Stimulated activated effector memory CD8-positive, alpha-beta T cell treated with anti-CD3 and anti-CD28 coated beads, Interleukin-12 subunit alpha, Interleukin-12 subunit beta, amount 100 ng/mL, for 72 hours (primary cell): ENCODE results near the gene FFAR4.

Experiments used
- ATAC-seq: fragments of 150-1000 bp; cut with Tn5 transposase; 2 replicates; pipeline ENCODE4 v1.10.0; 2021
- DNase-seq, 2 donors: peaks; one replicate each; pipeline ENCODE4 v3.0.0; 2021 to 2022; ENCODE audit warnings: low spot score in 2 of 2
- H3K27ac Mint-ChIP-seq: one replicate; pipeline ENCODE4 v1.8.0; 2022; ENCODE audit warnings: mild to moderate bottlenecking, mixed read lengths
- H3K36me3 Mint-ChIP-seq: one replicate; pipeline ENCODE4 v1.8.0; 2022; ENCODE audit warnings: mild to moderate bottlenecking, mixed read lengths
- H3K4me1 Mint-ChIP-seq: one replicate; pipeline ENCODE4 v1.8.0; 2022; ENCODE audit warnings: mixed read lengths
- H3K4me3 Mint-ChIP-seq: one replicate; pipeline ENCODE4 v1.8.0; 2022; ENCODE audit warnings: mild to moderate bottlenecking, mixed read lengths
- H3K9me3 Mint-ChIP-seq: one replicate; pipeline ENCODE4 v1.8.0; 2022; ENCODE audit warnings: mixed read lengths

The FFAR4 gene

DNA sequence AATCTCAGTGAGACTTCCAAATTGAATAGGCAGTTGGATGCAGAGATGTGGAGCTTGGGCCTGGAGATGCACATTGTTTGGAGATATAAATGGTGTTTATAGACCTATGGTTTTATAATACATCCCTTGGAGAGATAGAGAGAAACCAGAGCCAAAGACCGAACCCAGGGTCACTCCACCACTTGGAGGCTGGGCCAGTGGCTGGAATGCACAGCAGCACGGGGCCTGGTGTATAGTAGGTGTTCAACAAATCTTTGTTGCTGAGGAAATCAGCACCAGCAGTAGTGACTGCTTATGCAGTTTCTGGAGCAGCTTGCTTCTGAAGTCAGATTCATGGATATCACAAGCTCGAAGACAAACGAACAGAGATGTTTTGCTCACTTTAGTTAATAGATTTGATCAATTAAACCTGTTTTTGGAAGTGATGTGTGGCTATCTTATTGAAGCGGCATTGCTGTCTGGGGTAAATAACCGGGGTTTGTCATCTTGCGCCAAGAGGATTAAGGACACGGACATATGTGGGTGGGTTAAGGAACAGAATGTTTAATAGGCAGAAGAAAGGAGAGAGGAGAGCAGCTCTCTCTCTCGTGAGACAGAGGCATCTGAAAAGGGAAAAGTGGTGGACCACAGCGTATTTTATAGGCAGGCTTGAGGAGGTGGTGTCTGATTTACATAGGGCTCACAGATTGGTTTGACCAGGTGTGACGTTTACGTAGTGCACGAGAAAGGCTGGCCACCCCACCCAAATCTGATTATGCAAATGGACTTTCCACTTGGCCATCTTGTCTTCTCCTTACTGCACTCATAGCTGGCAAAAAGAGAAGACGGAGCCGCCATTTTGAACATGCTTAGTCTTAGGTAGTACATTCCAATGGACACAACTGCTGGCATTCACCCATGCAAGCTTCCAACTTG lies 23.4 kb downstream of the FFAR4 start:
- ATAC-seq (no peak), DNase-seq (no peak)
- H3K36me3 Mint-ChIP-seq = no peaks in the 10 kb centered on the region
- no peaks in the 10 kb centered on the region for H3K4me1 Mint-ChIP-seq
- H3K4me3 Mint-ChIP-seq = no peak overlapping the region
- H3K27ac Mint-ChIP-seq = no peak overlapping the region
- no peaks in the 10 kb centered on the region for H3K9me3 Mint-ChIP-seq

GRCh38 chr10:93590638-93591037 lies 24.2 kb downstream of the FFAR4 start:
- H3K36me3 Mint-ChIP-seq = no peaks in the 10 kb centered on the region
- ATAC-seq (no peak), DNase-seq (no peak)
- H3K4me3 Mint-ChIP-seq = no peak overlapping the region
- H3K27ac Mint-ChIP-seq = no peak overlapping the region
- no peaks in the 10 kb centered on the region for H3K4me1 Mint-ChIP-seq
- no peaks in the 10 kb centered on the region for H3K9me3 Mint-ChIP-seq

DNA sequence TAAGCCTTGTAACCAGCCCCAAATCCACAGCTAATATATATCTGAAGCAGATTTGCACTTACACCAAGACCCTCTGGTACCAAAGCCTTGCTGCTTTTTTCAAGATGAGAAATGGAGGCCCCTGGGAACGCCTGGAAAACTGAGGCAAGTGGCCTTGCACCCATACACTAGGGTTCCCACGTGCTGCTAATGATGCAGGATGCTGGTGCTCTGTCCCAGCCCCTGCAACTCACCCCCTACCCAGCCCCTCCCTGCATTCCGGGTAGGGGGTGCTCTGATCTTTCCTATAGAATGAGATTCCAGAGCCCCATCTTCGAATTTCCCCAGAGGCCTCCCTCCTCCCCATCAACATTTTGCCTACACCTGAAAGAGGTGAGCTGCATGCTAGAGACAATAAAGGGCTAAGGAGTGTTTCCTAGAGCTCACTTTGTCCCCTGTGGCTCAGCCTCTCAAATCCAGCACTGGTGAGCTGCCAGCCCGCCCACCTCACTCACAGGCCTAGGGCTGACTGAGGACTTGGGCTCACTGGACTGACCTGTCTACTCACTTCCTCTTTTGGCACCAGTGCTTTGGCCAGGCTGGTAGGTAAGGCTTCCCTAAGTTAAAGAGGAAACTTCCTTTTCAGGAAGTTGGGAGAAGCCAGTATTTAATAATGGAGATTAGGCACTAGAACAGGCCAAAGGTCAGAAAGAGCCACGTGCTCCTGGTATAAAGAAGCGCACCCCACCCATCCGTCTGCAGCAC lies 24.8 kb downstream of the FFAR4 start:
- DNase-seq = no peak
- Mint-ChIP-seq H3K27ac (no peak overlapping the region), H3K36me3 (no peaks in the 10 kb centered on the region), H3K9me3 (no peaks in the 10 kb centered on the region), H3K4me1 (no peaks in the 10 kb centered on the region), H3K4me3 (no peak overlapping the region)
- no peak for ATAC-seq

DNA sequence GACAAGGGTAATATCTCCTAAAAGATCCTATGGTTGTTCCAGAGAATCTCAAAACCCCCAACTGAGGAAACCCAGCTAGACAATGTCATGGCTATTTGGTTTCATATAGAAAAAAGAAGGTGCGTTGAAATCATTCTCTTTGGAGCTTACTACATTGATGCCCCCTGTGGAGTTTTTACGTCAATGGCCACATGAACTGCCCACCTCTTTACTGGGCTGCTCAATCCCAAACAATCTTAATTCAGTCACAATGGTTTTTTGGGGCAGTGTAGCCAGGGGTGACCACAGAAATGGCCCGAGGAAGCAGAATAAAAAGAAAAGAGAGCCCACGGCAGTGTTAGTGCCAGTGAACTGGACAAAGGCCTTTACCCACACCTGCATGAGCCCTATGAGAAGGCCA lies 26.8 kb downstream of the FFAR4 start:
- DNase-seq (no peak), ATAC-seq (no peak)
- no peaks in the 10 kb centered on the region for H3K4me1 Mint-ChIP-seq
- no peak overlapping the region for H3K27ac Mint-ChIP-seq
- no peaks in the 10 kb centered on the region for H3K36me3 Mint-ChIP-seq
- H3K4me3 Mint-ChIP-seq = no peak overlapping the region
- H3K9me3 Mint-ChIP-seq = no peaks in the 10 kb centered on the region

DNA sequence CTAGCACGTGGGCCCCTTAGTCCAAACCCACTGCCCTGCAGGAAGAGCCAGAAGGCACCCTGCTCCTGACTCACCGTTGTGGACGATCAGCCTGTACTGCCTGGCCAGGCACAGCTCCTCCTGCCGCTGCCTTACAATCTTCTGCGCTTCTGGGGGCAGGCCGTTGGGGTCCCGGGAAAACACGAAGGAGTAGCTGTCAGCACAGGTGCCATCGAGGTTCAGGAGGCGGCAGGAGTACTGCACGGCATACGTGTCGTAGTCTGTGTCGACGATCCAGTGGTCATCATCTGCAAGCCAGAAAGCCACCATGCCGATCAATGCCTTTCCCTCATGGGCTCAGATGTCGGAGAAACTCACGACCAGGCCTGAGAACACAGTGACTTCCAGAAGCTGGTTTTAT lies 27.3 kb downstream of the FFAR4 start:
- no peak overlapping the region for H3K4me3 Mint-ChIP-seq
- H3K4me1 Mint-ChIP-seq = no peaks in the 10 kb centered on the region
- H3K27ac Mint-ChIP-seq = no peak overlapping the region
- DNase-seq (no peak), ATAC-seq (no peak)
- H3K9me3 Mint-ChIP-seq = no peaks in the 10 kb centered on the region
- H3K36me3 Mint-ChIP-seq = no peaks in the 10 kb centered on the region

- Mint-ChIP-seq H3K36me3 (no peaks in the 10 kb centered on the region), H3K9me3 (no peaks in the 10 kb centered on the region), H3K4me1 (no peaks in the 10 kb centered on the region), H3K4me3 (no peak overlapping the region), H3K27ac (no peak overlapping the region)
- ATAC-seq = no peak
- no peak for DNase-seq
Observed at GRCh38 chr10:93594518-93594917, 28.1 kb downstream of the FFAR4 start.

DNA sequence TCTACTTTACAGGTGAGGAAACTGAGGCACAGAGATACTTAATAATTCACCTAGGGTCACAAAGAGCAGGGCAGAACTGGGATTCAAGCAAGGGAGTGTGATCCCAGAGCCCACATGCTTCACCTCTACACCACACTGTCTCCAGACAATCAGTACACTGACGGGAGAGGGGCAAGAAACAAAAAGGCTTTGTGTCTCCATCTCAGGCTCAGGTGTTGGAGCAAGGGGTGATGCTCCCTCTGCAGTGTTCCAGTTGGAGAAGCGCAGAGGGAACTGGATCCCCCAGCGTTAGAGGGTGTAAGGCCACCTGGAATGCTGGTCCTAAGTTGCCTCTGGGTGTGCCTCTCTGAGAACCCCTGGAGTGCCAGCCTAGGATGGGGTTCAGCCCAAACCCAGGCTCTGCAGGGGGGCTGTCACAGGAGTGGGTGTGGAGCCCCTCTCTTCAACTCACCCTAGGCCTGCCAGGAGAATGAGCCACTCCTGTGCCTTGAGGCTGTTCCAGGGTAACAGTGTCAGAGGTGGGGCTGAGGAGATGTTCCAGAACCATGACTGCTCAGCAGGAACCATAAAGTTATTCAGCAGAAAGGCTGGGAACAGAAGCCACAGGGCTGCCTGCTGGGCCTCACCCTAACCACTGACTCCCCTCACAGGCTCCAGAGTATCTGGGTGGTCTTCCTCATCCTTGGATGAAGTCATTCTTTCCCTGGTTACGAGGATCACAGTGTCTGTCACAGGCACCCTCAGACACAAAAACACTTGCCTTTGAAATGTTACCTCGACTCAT lies 29.1 kb downstream of the FFAR4 start:
- no peaks in the 10 kb centered on the region for H3K4me1 Mint-ChIP-seq
- ATAC-seq = peak; percentile 36
- H3K27ac Mint-ChIP-seq = no peak overlapping the region
- no peaks in the 10 kb centered on the region for H3K36me3 Mint-ChIP-seq
- H3K4me3 Mint-ChIP-seq = no peak overlapping the region
- DNase-seq = no peak
- H3K9me3 Mint-ChIP-seq = no peaks in the 10 kb centered on the region

GRCh38 chr10:93596539-93596938 lies 30.1 kb downstream of the FFAR4 start:
- no peak overlapping the region for H3K27ac Mint-ChIP-seq
- no peaks in the 10 kb centered on the region for H3K9me3 Mint-ChIP-seq
- H3K36me3 Mint-ChIP-seq = no peaks in the 10 kb centered on the region
- no peak for DNase-seq
- no peak for ATAC-seq
- no peaks in the 10 kb centered on the region for H3K4me1 Mint-ChIP-seq
- H3K4me3 Mint-ChIP-seq = no peak overlapping the region

DNA sequence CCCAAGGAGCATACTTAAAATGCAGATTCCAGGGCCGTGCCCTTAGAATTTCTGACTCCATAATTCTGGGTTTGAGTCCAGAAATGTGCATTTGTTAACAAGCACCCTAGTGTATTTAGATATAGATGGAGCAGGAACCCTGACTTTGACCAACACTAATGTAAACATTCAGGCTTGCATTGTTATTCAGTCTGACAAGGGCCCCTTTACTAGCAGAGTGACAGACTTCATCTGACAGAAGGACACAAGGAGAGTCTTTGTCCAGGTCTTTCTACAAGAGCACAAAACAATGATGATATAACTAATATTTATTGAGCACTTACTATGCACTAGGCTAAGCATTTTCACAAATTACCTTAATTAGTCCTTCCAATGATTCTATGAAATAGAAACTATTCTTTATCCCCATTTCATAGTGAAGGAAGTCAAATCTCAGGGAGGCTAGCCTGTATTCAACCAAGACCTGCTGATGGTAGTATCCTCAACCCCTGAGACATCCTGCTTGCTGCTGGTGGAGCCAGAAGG lies 30.7 kb downstream of the FFAR4 start:
- H3K27ac Mint-ChIP-seq = no peak overlapping the region
- ATAC-seq (no peak), DNase-seq (no peak)
- no peaks in the 10 kb centered on the region for H3K36me3 Mint-ChIP-seq
- no peaks in the 10 kb centered on the region for H3K4me1 Mint-ChIP-seq
- no peaks in the 10 kb centered on the region for H3K9me3 Mint-ChIP-seq
- no peak overlapping the region for H3K4me3 Mint-ChIP-seq

DNA sequence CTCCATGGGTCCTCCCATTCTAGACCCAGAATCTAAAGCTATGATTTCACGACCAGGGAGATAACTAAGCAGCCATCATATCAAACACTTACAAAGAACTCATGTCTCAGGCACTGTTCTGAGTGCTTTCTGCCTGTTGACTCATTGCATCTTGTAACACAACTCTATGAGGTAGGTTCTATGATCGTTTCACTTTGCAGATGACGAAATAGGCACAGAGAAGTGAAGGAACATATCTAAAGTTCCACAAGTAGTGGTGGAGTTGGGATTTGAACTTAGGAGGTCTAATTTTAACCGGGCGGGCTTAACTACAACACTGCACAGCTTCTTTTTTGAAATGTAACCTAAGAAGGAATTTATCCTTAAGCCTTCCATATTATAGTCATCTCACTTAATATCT lies 31.7 kb downstream of the FFAR4 start:
- no peaks in the 10 kb centered on the region for H3K4me1 Mint-ChIP-seq
- no peak for DNase-seq
- no peaks in the 10 kb centered on the region for H3K9me3 Mint-ChIP-seq
- ATAC-seq = no peak
- H3K27ac Mint-ChIP-seq = no peak overlapping the region
- H3K4me3 Mint-ChIP-seq = no peak overlapping the region
- no peaks in the 10 kb centered on the region for H3K36me3 Mint-ChIP-seq

DNA sequence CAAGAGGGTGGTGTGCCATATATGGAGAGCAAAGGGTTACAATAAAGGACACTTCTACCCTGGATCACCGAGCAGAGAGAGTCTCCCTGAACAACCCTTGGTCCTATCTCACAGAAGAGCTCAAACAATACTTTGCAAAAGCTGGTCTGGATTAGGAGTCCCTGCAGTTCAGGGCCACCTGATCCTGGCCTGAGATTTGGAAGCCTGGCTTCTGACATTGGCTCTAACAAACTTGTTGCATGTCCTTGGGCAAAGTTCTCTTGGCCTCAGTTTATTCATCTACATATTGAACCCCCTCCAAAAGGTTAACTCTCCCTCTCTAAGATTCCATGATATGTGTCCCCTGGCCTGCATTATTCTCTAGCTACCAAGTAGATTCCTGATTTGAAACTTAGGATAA lies 32.9 kb downstream of the FFAR4 start:
- DNase-seq (no peak), ATAC-seq (no peak)
- Mint-ChIP-seq H3K36me3 (no peaks in the 10 kb centered on the region), H3K27ac (no peak overlapping the region), H3K4me1 (no peaks in the 10 kb centered on the region), H3K9me3 (no peaks in the 10 kb centered on the region), H3K4me3 (no peak overlapping the region)

DNA sequence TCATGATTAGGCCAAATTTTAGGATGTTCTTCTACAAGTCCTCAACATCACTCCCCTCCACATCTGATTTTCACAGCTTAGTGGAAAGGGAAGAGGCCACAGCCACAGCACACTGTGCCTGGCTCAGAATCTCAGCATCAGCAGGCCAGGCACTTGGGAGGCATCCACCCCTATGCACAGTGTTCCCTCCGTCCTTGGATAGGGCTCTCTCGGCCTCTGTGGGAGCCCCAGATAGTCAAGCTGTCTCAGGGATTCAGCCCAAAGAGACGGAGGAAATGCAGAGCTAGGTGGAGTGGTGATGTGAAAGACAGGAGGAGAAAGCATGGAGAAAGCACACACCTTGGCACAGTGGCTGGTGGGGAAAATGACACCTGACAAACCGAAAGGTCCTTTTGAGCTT lies 33.3 kb downstream of the FFAR4 start:
- Mint-ChIP-seq H3K4me3 (no peak overlapping the region), H3K27ac (no peak overlapping the region), H3K4me1 (no peaks in the 10 kb centered on the region), H3K36me3 (no peaks in the 10 kb centered on the region), H3K9me3 (no peaks in the 10 kb centered on the region)
- ATAC-seq (no peak), DNase-seq (no peak)

DNA sequence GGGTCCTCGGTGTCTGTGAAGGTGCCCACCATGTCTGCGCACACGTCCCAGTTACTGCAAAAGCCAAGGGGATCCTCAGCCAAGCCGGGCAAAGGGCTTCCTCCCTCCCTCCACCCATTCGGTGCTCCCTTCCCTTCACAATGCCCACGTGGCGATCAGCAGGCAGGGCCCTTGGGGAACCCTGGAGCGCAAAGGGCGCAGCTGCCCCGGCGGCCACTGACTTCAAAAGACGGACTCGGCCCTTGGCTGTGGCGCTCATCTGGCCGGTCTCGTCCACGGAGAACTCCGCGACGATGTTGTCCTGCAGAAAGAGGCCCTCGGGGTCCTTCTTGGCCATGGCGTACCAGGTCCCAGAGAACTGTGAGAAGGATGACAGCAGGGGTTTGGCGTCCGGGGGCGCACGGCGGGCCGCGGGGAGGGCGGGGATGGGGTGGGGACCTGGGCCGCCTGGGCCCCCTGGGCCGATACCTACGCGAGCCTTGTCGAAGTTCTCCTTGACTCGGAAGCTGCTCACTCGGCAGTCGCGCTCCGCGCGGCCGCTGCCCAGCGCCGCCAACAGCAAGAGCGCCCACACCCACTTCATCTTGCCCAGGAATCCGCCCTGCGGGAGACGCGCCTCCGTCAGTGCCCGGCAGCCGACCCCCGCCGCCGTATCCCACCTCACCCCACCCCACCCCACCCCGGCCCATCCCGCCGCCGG lies 34.1 kb downstream of the FFAR4 start:
- Mint-ChIP-seq H3K4me1 (no peaks in the 10 kb centered on the region), H3K4me3 (no peak overlapping the region), H3K9me3 (no peaks in the 10 kb centered on the region), H3K36me3 (no peaks in the 10 kb centered on the region), H3K27ac (no peak overlapping the region)
- DNase-seq (no peak), ATAC-seq (no peak)

DNA sequence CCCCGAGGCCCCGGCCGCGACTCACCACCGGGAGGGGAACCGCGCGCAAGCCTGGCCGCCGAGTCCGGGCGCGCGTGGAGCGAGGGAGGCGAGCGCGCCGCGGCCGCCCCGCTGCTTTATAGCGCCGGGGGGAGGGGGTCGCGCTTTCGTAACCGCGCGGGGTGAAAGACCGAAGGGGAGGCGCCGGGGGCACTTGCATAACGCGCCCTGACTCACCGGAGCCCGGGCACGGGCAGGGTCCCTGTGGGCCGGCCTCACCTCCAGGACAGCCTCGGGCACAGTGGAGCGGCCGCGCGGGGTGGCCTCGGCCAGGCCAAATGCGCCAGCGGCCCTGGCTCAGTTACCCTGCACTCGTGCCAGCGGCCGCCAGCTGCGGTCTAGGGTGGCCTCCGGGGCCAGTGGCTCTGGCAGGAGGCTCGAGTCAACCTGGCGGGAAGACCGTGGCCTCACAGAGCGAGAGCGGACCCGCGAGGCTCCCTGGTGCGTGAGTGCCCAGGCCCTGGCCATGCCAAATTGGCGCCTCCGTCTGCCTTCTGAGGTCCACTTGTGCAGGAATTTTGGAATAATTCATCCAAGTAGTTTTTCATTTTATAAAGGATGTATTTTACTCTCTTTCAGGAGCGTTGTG lies 34.8 kb downstream of the FFAR4 start, which contains the start of gene RBP4:
Gene RBP4 (minus strand): TSS at position 90 of the 628 bp plus-strand sequence. CDS start 207 bp downstream, outside the sequence.
- no peak within 1 kb of the TSS for H3K4me3 Mint-ChIP-seq
- H3K27ac Mint-ChIP-seq = no peak within 1 kb of the TSS
- no peaks in the 10 kb centered on the region for H3K9me3 Mint-ChIP-seq
- H3K4me1 Mint-ChIP-seq = no peaks in the 10 kb centered on the region
- DNase-seq (no peak), ATAC-seq (peak; percentile 7)
- H3K36me3 Mint-ChIP-seq = no peaks in the 10 kb centered on the region
